SK-N-SH (cell line): ENCODE measurements around the gene ITM2C. TPM values are rescaled to one million over a fixed set of nuclear protein-coding genes. Genes with fewer than 3 reads are reported as not detected.
A peak's percentile ranks its signal among the peaks of the same experiment; 100 is the strongest.

Experiments used
- CTCF ChIA-PET: fragments of 300-600, 350-600 bp; formaldehyde crosslinking; extraction: SDS; loops from one replicate; lab custom pipeline; 2021; lab: Yijun Ruan, JAX
- POLR2A ChIA-PET: fragments of 350-600 bp; sonication (Branson Sonifier 250); formaldehyde crosslinking; extraction: SDS; loops from one replicate; lab custom pipeline; 2020; ENCODE audit warnings: antibody characterized with exemption, inconsistent platforms; lab: Yijun Ruan, JAX
- DNase-seq: peaks from one replicate; pipeline ENCODE4 v3.0.0; 2012
- H2AFZ ChIP-seq: fragments of 200-600 bp; sonication (generic); 2 replicates; pipeline ENCODE4 v1.8.1; 2016; ENCODE audit warnings: antibody characterized with exemption, mild to moderate bottlenecking, low read depth
- H3F3A ChIP-seq: fragments of 200-600 bp; sonication (generic); replicated peaks from 2 replicates; pipeline ENCODE3; 2016; ENCODE audit warnings: antibody characterized with exemption, mild to moderate bottlenecking; ENCODE audit not compliant: insufficient read depth
- H3K27ac ChIP-seq, 2 experiments: fragments of 200-500 bp in 1 of 2; fragments of 200-600 bp in 1 of 2; sonication (Bioruptor generic) in 1 of 2; sonication (generic), shearing (Covaris generic) in 1 of 2; 2 replicates each; pipeline versions ENCODE4 v1.5.1 to v1.6.1; 2014 to 2016; ENCODE audit warnings: low read depth in 2 of 2, inconsistent platforms in 1 of 2, low read length in 1 of 2, mild to moderate bottlenecking in 1 of 2, mixed read lengths in 1 of 2
- H3K27me3 ChIP-seq: fragments of 200-600 bp; sonication (generic), shearing (Covaris generic); 2 replicates; pipeline ENCODE4 v1.6.1; 2016; ENCODE audit warnings: mixed run types; ENCODE audit not compliant: insufficient read depth
- H3K36me3 ChIP-seq, 2 experiments: fragments of 200-500 bp in 1 of 2; fragments of 200-600 bp in 1 of 2; sonication (Bioruptor generic) in 1 of 2; sonication (generic) in 1 of 2; replicated peaks in 1 of 2; 2 replicates each; pipeline versions ENCODE3 to v1.5.1; 2014 to 2016; ENCODE audit warnings: low read length in 1 of 2, mild to moderate bottlenecking in 1 of 2; ENCODE audit not compliant: insufficient read depth in 2 of 2, control insufficient read depth in 1 of 2
- H3K4me1 ChIP-seq, 2 experiments: fragments of 200-500 bp in 1 of 2; fragments of 200-600 bp in 1 of 2; sonication (Bioruptor generic) in 1 of 2; sonication (generic), shearing (Covaris generic) in 1 of 2; 2 replicates each; pipeline versions ENCODE4 v1.5.1 to v1.6.1; 2014 to 2016; ENCODE audit warnings: low read depth in 1 of 2, low read length in 1 of 2, mixed run types in 1 of 2; ENCODE audit not compliant: insufficient read depth in 2 of 2, control insufficient read depth in 1 of 2
- H3K4me2 ChIP-seq: fragments of 200-600 bp; sonication (generic), shearing (Covaris generic); 2 replicates; pipeline ENCODE4 v1.6.1; 2017; ENCODE audit warnings: mixed run types
- H3K4me3 ChIP-seq, 2 experiments: fragments of 200-500 bp in 1 of 2; fragments of 200-600 bp in 1 of 2; sonication (Bioruptor generic) in 1 of 2; sonication (generic), shearing (Covaris generic) in 1 of 2; 2 replicates each; pipeline versions ENCODE4 v1.5.1 to v1.8.1; 2014 to 2016; ENCODE audit warnings: low read depth in 2 of 2, inconsistent platforms in 1 of 2, low read length in 1 of 2, mild to moderate bottlenecking in 1 of 2, mixed read lengths in 1 of 2, moderate library complexity in 1 of 2
- H3K79me2 ChIP-seq: fragments of 200-600 bp; sonication (generic); 2 replicates; pipeline ENCODE4 v1.8.1; 2017; ENCODE audit warnings: mild to moderate bottlenecking; ENCODE audit not compliant: insufficient read depth
- H3K9ac ChIP-seq: fragments of 200-600 bp; sonication (generic); 2 replicates; pipeline ENCODE4 v1.6.1; 2017; ENCODE audit warnings: mixed run types
- H3K9me2 ChIP-seq: fragments of 200-600 bp; sonication (generic); 2 replicates; pipeline ENCODE4 v1.6.1; 2017; ENCODE audit warnings: mixed run types
- H3K9me3 ChIP-seq: fragments of 200-600 bp; sonication (generic); 2 replicates; pipeline ENCODE4 v1.6.1; 2017; ENCODE audit warnings: mixed run types, mild to moderate bottlenecking, moderate library complexity
- H4K20me1 ChIP-seq: fragments of 200-600 bp; sonication (generic); 2 replicates; pipeline ENCODE4 v1.6.1; 2017; ENCODE audit warnings: mild to moderate bottlenecking, mixed run types; ENCODE audit not compliant: insufficient read depth
- CTCF ChIP-seq: fragments of 200-600 bp; sonication (generic); IDR thresholded peaks from 2 replicates; pipeline ENCODE4 v1.6.1; 2017; ENCODE audit warnings: antibody characterized with exemption, mild to moderate bottlenecking, moderate library complexity
- FOXJ3 ChIP-seq: sonication (generic); formaldehyde crosslinking; IDR thresholded peaks from 2 replicates; pipeline ENCODE4 v1.5.1; 2020; ENCODE audit warnings: mild to moderate bottlenecking, missing genetic modification reagents
- MAX ChIP-seq: IDR thresholded peaks from 2 replicates; pipeline ENCODE4 v1.4.0; 2012; ENCODE audit warnings: low read depth
- MEF2A ChIP-seq: IDR thresholded peaks from 2 replicates; pipeline ENCODE4 v1.4.0; 2012; ENCODE audit warnings: low read depth, borderline replicate concordance
- NFIC ChIP-seq: IDR thresholded peaks from 2 replicates; pipeline ENCODE4 v1.4.0; 2012; ENCODE audit warnings: borderline replicate concordance
- PBX3 ChIP-seq: IDR thresholded peaks from 2 replicates; pipeline ENCODE4; 2012
- RAD21 ChIP-seq: IDR thresholded peaks from 2 replicates; pipeline ENCODE4 v1.6.1; 2012; ENCODE audit warnings: mild to moderate bottlenecking, low read length
- RXRA ChIP-seq: IDR thresholded peaks from 2 replicates; pipeline ENCODE4 v1.4.0; 2012; ENCODE audit warnings: low read depth, mild to moderate bottlenecking, borderline replicate concordance
- SMC3 ChIP-seq: IDR thresholded peaks from 2 replicates; pipeline ENCODE4 v1.6.1; 2012; ENCODE audit warnings: low read depth, low read length, improper control_type of control experiment
- TAF1 ChIP-seq: IDR thresholded peaks from 2 replicates; pipeline ENCODE4 v1.6.1; 2012; ENCODE audit warnings: low read depth, mild to moderate bottlenecking, low read length, moderate library complexity, borderline replicate concordance
- YY1 ChIP-seq: IDR thresholded peaks from 2 replicates; pipeline ENCODE4 v1.4.0; 2012; ENCODE audit warnings: low read depth, mild to moderate bottlenecking
- WGBS: methylation state at CpG from one replicate; pipeline ENCODE4 v1.1.6; 2017; ENCODE audit warnings: low lambda C conversion rate; 5-methylcytosine and 5-hydroxymethylcytosine counted together
- polyA plus RNA-seq, 3 experiments: library from polyadenylated mRNA; depleted of rRNA; stranded (reverse); fragments of >200 nt; gene quantifications; 2 replicates each; pipeline ENCODE4 v1.2.3, GENCODE V29; 2012

Gene ITM2C
- polyA plus RNA-seq, 1 of the 3 experiments (the other 2 are of a cell fraction), result 288 TPM

- Histone ChIP-seq H3F3A (no peaks in the 10 kb centered on the region), H3K4me2 (no peak overlapping the region), H3K9me3 (no peaks in the 10 kb centered on the region), H3K9ac (no peak overlapping the region), H3K4me3 (no peak overlapping the region), H3K9me2 (no peaks in the 10 kb centered on the region), H3K4me1 (no peaks in the 10 kb centered on the region; a peak in 1 of 4 replicates), H3K27ac (no peak overlapping the region), H3K79me2 (no peaks in the 10 kb centered on the region), H2AFZ (no peak overlapping the region), H4K20me1 (no peaks in the 10 kb centered on the region), H3K27me3 (peaks cover 25% of the 10 kb centered on the region; the same call in 1 of the 2 replicates), H3K36me3 (no peaks in the 10 kb centered on the region)
- WGBS, result 38% methylated on average over 4 of the region's 5 CpGs
- no peak for DNase-seq
- CTCF ChIA-PET, result interaction anchor here (0.9 to 5.8 kb wide), 7 partner anchors 12 to 102 kb away, joined by 3 to 31 read pairs (median 6); partner anchors contain the start of gene ITM2C
- TF ChIP-seq RXRA (no peak), MAX (no peak), YY1 (no peak), PBX3 (no peak), NFIC (no peak)
- POLR2A ChIA-PET, result no interaction called here
Measured at GRCh38 chr2:230901006-230901405, 36.3 kb downstream of the ITM2C start.

- no peaks in the 10 kb centered on the region for H4K20me1 ChIP-seq
- no peaks in the 10 kb centered on the region for H3K9me2 ChIP-seq
- DNase-seq, result peak; percentile 49
- H3K9me3 ChIP-seq, result no peaks in the 10 kb centered on the region
- H3K9ac ChIP-seq, result no peak overlapping the region
- 17% methylated on average over 6 of the region's 8 CpGs for WGBS
- H3K4me2 ChIP-seq, result no peak overlapping the region
- H3K4me1 ChIP-seq, result no peaks in the 10 kb centered on the region; a peak in 1 of 4 replicates
- H3K4me3 ChIP-seq, result no peak overlapping the region
- H3K79me2 ChIP-seq, result no peaks in the 10 kb centered on the region
- H3F3A ChIP-seq, result no peaks in the 10 kb centered on the region
- H3K36me3 ChIP-seq, result no peaks in the 10 kb centered on the region
- H3K27me3 ChIP-seq, result peaks cover 19% of the 10 kb centered on the region; the same call in 1 of the 2 replicates
- CTCF ChIA-PET, result interaction anchor here (0.6 to 5.8 kb wide), 8 partner anchors 9 to 85 kb away, joined by 3 to 31 read pairs (median 3); no protein-coding TSS in a partner anchor
- POLR2A ChIA-PET, result no interaction called here
- TF ChIP-seq TAF1 (no peak), RAD21 (peak; percentile 63), CTCF (peak; percentile 67), FOXJ3 (CRISPR knock-in tag) (no peak), MAX (no peak), PBX3 (no peak), MEF2A (no peak), SMC3 (peak; percentile 56)
- no peak overlapping the region for H2AFZ ChIP-seq
- no peak overlapping the region for H3K27ac ChIP-seq
Measured at GRCh38 chr2:230902180-230902899, 37.6 kb downstream of the ITM2C start.
